Upper lobe of right lung (tissue), 1 donor: Measurements from ENCODE around the gene TM7SF2. TPM values are rescaled to one million over a fixed set of nuclear protein-coding genes. Genes with fewer than 3 reads are reported as not detected.

Experiments
- ATAC-seq: fragments of 200-7000 bp; cut with Tn5 transposase; one replicate; pipeline ENCODE4 v1.9.1; 2020; ENCODE audit warnings: mild to moderate bottlenecking, moderate library complexity
- DNase-seq: peaks from one replicate; pipeline ENCODE4 v3.0.0-alpha.2; 2020
- H3K27ac ChIP-seq: fragments of 200-600 bp; one replicate; pipeline ENCODE4 v1.8.0; 2022
- H3K27me3 ChIP-seq: fragments of 200-600 bp; one replicate; pipeline ENCODE4 v1.8.0; 2022; ENCODE audit warnings: mild to moderate bottlenecking
- H3K36me3 ChIP-seq: fragments of 200-600 bp; one replicate; pipeline ENCODE4 v1.8.0; 2022
- H3K4me1 ChIP-seq: fragments of 200-600 bp; one replicate; pipeline ENCODE4 v1.8.0; 2022
- H3K4me3 ChIP-seq: fragments of 200-600 bp; one replicate; pipeline ENCODE4 v1.8.0; 2022; ENCODE audit warnings: mild to moderate bottlenecking
- H3K9me3 ChIP-seq: fragments of 200-600 bp; one replicate; pipeline ENCODE4 v1.8.0; 2022
- CTCF ChIP-seq: fragments of 200-600 bp; IDR thresholded peaks from one replicate; pipeline ENCODE4 v1.8.0; 2022; ENCODE audit warnings: antibody characterized with exemption
- intact Hi-C: fragments of 100-400 bp; cut with DNase I; formaldehyde crosslinking; loops from one replicate; pipeline ENCODE4 v1.11.0; 2022
- total RNA-seq: library from RNA; stranded (reverse); fragmentation: NEBNext Ultra II Directional; extraction: Animal tissue kit (Norgen Biotek cat#: 25700); gene quantifications from one replicate; pipeline ENCODE4 v1.2.1, GENCODE V29; 2021
- donor health status: DM: no; HTN: yes; CAD: no; lungs with severe emphysema.

The TM7SF2 gene
- total RNA-seq, 1 donor from 2014 or later: 39.0 TPM

GRCh38 chr11:65066805-65067291 is 44.8 kb upstream of the TM7SF2 start:
- H3K9me3 ChIP-seq: no peaks in the 10 kb centered on the region
- no peaks in the 10 kb centered on the region for H3K36me3 ChIP-seq
- no peak overlapping the region for H3K27ac ChIP-seq
- H3K4me3 ChIP-seq: no peak overlapping the region
- H3K4me1 ChIP-seq: no peaks in the 10 kb centered on the region
- TF ChIP-seq CTCF: no peak
- no peak for ATAC-seq
- no peaks in the 10 kb centered on the region for H3K27me3 ChIP-seq
- intact Hi-C loops: no loop called here
- DNase-seq: no peak

- intact Hi-C loops: no loop called here
Measured at GRCh38 chr11:65067446-65067845, 44.2 kb upstream of the TM7SF2 start.

GRCh38 chr11:65069217-65069616 is 42.5 kb upstream of the TM7SF2 start:
- no peak for ATAC-seq
- Histone ChIP-seq H3K27ac (no peak overlapping the region), H3K36me3 (no peaks in the 10 kb centered on the region), H3K4me3 (no peak overlapping the region), H3K9me3 (no peaks in the 10 kb centered on the region), H3K4me1 (no peaks in the 10 kb centered on the region), H3K27me3 (no peaks in the 10 kb centered on the region)
- TF ChIP-seq CTCF: no peak
- intact Hi-C loops: no loop called here
- no peak for DNase-seq

More at GRCh38 chr11:65067446-65067845, 44.2 kb upstream of the TM7SF2 start:
- no peaks in the 10 kb centered on the region for H3K36me3 ChIP-seq
- DNase-seq (no peak), ATAC-seq (no peak)
- no peak overlapping the region for H3K27ac ChIP-seq
- H3K4me1 ChIP-seq: no peaks in the 10 kb centered on the region
- no peak for TF ChIP-seq CTCF
- no peaks in the 10 kb centered on the region for H3K27me3 ChIP-seq
- no peak overlapping the region for H3K4me3 ChIP-seq
- H3K9me3 ChIP-seq: no peaks in the 10 kb centered on the region

- intact Hi-C loops: no loop called here
- no peaks in the 10 kb centered on the region for H3K27me3 ChIP-seq
- TF ChIP-seq CTCF: no peak
- no peaks in the 10 kb centered on the region for H3K9me3 ChIP-seq
- H3K4me3 ChIP-seq: no peak overlapping the region
- no peaks in the 10 kb centered on the region for H3K36me3 ChIP-seq
- no peak overlapping the region for H3K27ac ChIP-seq
- ATAC-seq (no peak), DNase-seq (no peak)
- H3K4me1 ChIP-seq: no peaks in the 10 kb centered on the region
Measured at GRCh38 chr11:65071907-65072630, 39.6 kb upstream of the TM7SF2 start.

GRCh38 chr11:65072631-65072966 is 39.1 kb upstream of the TM7SF2 start:
- no peaks in the 10 kb centered on the region for H3K36me3 ChIP-seq
- no peak overlapping the region for H3K27ac ChIP-seq
- no peak overlapping the region for H3K4me3 ChIP-seq
- TF ChIP-seq CTCF: no peak
- no peaks in the 10 kb centered on the region for H3K27me3 ChIP-seq
- no peak for ATAC-seq
- no peaks in the 10 kb centered on the region for H3K4me1 ChIP-seq
- DNase-seq: no peak
- intact Hi-C loops: no loop called here
- no peaks in the 10 kb centered on the region for H3K9me3 ChIP-seq

GRCh38 chr11:65077451-65077850 is 34.2 kb upstream of the TM7SF2 start:
- intact Hi-C loops: no loop called here

More at GRCh38 chr11:65077451-65077850, 34.2 kb upstream of the TM7SF2 start:
- Histone ChIP-seq H3K27ac (no peak overlapping the region), H3K9me3 (no peaks in the 10 kb centered on the region), H3K4me1 (no peaks in the 10 kb centered on the region), H3K4me3 (no peak overlapping the region), H3K36me3 (no peaks in the 10 kb centered on the region), H3K27me3 (no peaks in the 10 kb centered on the region)
- ATAC-seq (no peak), DNase-seq (no peak)
- no peak for TF ChIP-seq CTCF
